Measurements from ENCODE around the gene THOP1.

The THOP1 gene

DNA sequence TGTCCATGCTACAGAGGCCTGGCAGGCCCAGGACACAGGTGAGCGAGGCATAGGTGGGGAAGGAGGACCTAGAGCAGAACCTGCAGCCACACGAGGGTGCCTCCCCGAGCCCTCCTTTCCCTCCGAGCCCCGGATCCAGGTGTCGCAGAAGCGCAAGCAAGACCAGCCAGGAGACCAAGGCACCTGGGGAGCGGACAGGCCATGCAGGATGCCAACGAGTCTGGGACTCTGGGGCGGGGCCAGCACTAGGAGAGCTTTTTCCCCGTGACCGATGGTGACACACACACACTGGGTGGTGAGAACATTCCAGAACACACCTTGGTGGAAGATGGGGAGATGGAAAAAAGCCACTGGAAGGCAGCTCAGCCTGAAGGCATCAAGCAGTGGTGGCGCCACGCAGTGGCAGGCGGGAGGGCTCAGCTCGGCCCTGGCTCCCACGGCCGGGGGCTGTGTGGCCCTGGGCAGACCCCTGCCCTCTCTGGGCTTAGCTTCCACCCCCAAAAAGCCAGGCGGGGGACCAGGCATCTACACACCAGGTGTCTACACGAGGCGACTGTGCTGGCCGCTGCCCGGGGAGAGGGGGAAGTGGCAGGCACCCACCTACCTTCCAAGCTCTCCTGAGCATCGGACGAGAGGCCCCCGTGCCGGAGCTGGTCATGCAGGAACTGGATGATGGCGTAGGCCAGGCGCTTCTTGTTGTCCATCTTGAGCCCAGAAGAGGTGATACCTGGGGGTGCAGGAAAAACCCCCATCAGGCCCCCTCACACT is 16.8 kb upstream of the THOP1 start:
- Histone ChIP-seq H3K36me3 (ENCODE audit: control insufficient read depth, low read length) (peaks cover 77% of the 10 kb centered on the region), H3K79me2 (ENCODE audit: control insufficient read depth, low read length) (peaks cover 55% of the 10 kb centered on the region), H3K9me2 (replicated peaks; ENCODE audit: control insufficient read depth, low read length) (no peaks in the 10 kb centered on the region), H3K27ac (ENCODE audit: low read depth, low read length) (no peak overlapping the region), H3K4me3 (ENCODE audit: low read length) (no peak overlapping the region), H3K4me1 (ENCODE audit: control insufficient read depth, low read length) (no peaks in the 10 kb centered on the region), H3K27me3 (ENCODE audit: control insufficient read depth, low read length) (no peaks in the 10 kb centered on the region), H3K4me2 (ENCODE audit: low read length) (no peak overlapping the region), H3F3A (ENCODE audit: control insufficient read depth, insufficient read depth) (no peaks in the 10 kb centered on the region), H3K9me3 (ENCODE audit: control insufficient read depth, insufficient read depth, low read length) (no peaks in the 10 kb centered on the region), H4K20me1 (ENCODE audit: control insufficient read depth, insufficient read depth, low read depth, low read length) (no peaks in the 10 kb centered on the region; the same call in 1 of the 2 replicates)
- TF ChIP-seq, protein P1, sequence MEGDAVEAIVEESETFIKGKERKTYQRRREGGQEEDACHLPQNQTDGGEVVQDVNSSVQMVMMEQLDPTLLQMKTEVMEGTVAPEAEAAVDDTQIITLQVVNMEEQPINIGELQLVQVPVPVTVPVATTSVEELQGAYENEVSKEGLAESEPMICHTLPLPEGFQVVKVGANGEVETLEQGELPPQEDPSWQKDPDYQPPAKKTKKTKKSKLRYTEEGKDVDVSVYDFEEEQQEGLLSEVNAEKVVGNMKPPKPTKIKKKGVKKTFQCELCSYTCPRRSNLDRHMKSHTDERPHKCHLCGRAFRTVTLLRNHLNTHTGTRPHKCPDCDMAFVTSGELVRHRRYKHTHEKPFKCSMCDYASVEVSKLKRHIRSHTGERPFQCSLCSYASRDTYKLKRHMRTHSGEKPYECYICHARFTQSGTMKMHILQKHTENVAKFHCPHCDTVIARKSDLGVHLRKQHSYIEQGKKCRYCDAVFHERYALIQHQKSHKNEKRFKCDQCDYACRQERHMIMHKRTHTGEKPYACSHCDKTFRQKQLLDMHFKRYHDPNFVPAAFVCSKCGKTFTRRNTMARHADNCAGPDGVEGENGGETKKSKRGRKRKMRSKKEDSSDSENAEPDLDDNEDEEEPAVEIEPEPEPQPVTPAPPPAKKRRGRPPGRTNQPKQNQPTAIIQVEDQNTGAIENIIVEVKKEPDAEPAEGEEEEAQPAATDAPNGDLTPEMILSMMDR (IDR thresholded peaks at IDR 0.05; ENCODE audit: low read depth, low read length, poor library complexity, severe bottlenecking) = no peak
- TF ChIP-seq EZH2phosphoT487 (IDR thresholded peaks at IDR 0.05; ENCODE audit: borderline replicate concordance, low read length) = no peak

DNA sequence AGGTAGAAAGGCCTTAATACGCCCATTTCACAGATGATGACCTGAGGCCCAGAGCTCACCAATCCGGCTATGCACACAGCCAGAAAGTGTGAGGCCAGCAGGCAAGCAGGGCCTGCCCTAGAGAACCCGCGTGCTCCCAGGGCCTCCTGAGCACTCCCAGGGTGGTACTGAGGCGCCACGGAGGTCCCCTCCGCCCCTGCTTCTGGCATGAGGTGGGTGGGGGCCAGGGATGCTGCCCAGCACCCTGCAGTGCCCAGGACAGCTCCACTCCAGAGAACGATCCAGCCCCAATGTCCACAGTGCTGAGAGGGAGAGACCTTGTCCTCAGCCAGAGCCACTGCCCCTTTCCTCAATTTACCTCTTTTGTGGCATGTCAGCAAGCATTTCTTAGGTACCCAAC is 16.1 kb upstream of the THOP1 start:
- peaks cover 74% of the 10 kb centered on the region for H3K36me3 ChIP-seq (ENCODE audit: control insufficient read depth, low read length)

DNA sequence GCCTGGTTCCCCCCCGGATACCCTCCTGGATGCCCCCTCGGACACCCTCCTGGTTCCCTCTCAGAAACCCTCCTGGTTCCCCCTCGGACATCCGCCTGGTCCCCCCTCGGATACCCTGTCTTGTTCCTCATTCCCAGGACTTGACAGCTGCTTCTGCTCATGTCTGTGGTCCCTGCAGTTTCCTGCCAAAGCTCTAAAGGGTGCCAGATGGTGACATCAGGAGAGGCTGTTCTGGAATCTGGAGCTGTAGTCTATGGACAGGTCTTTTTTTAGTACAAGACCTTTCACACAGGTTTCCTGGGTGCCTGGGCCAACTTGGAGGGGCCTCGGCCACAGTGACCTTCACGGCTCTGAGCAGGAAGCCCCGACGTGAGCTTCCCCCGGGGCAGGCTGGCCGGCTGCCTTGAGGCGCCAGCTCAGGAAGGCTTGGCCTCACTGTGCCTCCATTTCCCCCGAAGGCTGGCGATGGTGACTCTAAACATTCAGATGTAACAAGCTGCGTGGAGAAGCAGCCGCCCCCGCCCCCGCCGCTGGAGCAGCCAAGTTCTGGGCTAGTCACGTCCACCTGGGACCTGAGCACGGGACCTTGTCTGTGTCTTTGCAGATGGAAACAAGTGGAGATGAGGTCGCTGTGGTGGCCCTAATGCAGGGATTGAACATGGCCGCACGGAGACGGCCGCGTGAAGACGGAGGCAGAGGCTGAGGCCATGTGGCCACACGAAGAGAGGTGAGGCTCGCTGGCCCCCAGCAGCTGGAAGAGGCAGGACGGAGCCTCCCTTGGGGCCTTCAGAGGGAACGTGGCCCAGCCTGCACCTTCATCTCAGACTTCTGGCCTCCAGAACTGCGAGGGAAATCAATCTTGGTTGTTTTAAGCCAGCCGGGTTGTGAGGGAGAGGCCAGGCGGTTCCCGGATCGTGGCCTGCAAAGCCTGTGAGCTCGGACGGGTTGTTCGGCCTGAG is 15.0 kb upstream of the THOP1 start:
- H3F3A ChIP-seq (ENCODE audit: control insufficient read depth, insufficient read depth) = peaks cover 4% of the 10 kb centered on the region; the same call in 1 of the 2 replicates
- no peaks in the 10 kb centered on the region for H3K27me3 ChIP-seq (ENCODE audit: control insufficient read depth, low read length)
- no peaks in the 10 kb centered on the region; the same call in 1 of the 2 replicates for H4K20me1 ChIP-seq (ENCODE audit: control insufficient read depth, insufficient read depth, low read depth, low read length)
- no peaks in the 10 kb centered on the region for H3K9me3 ChIP-seq (ENCODE audit: control insufficient read depth, insufficient read depth, low read length)
- H3K79me2 ChIP-seq (ENCODE audit: control insufficient read depth, low read length) = peaks cover 72% of the 10 kb centered on the region
- H3K4me2 ChIP-seq (ENCODE audit: low read length) = no peak overlapping the region
- H3K4me1 ChIP-seq (ENCODE audit: control insufficient read depth, low read length) = peaks cover 17% of the 10 kb centered on the region
- TF ChIP-seq, protein P1 (IDR thresholded peaks at IDR 0.05; ENCODE audit: low read depth, low read length, poor library complexity, severe bottlenecking) = no peak
- TF ChIP-seq EZH2phosphoT487 (IDR thresholded peaks at IDR 0.05; ENCODE audit: borderline replicate concordance, low read length) = no peak
- no peaks in the 10 kb centered on the region for H3K9me2 ChIP-seq (replicated peaks; ENCODE audit: control insufficient read depth, low read length)
- H3K36me3 ChIP-seq (ENCODE audit: control insufficient read depth, low read length) = peaks cover 75% of the 10 kb centered on the region
- no peak overlapping the region for H3K27ac ChIP-seq (ENCODE audit: low read depth, low read length)
- H3K4me3 ChIP-seq (ENCODE audit: low read length) = no peak overlapping the region

More for the DNA sequence above, 16.1 kb upstream of the THOP1 start:
- TF ChIP-seq, protein P1 (IDR thresholded peaks at IDR 0.05; ENCODE audit: low read depth, low read length, poor library complexity, severe bottlenecking) = no peak
- TF ChIP-seq EZH2phosphoT487 (IDR thresholded peaks at IDR 0.05; ENCODE audit: borderline replicate concordance, low read length) = no peak
- no peaks in the 10 kb centered on the region; the same call in 1 of the 2 replicates for H4K20me1 ChIP-seq (ENCODE audit: control insufficient read depth, insufficient read depth, low read depth, low read length)
- H3K27me3 ChIP-seq (ENCODE audit: control insufficient read depth, low read length) = no peaks in the 10 kb centered on the region
- H3K9me3 ChIP-seq (ENCODE audit: control insufficient read depth, insufficient read depth, low read length) = no peaks in the 10 kb centered on the region
- no peak overlapping the region for H3K4me2 ChIP-seq (ENCODE audit: low read length)
- H3K27ac ChIP-seq (ENCODE audit: low read depth, low read length) = no peak overlapping the region
- no peak overlapping the region for H3K4me3 ChIP-seq (ENCODE audit: low read length)
- H3K4me1 ChIP-seq (ENCODE audit: control insufficient read depth, low read length) = peaks cover 6% of the 10 kb centered on the region
- H3K9me2 ChIP-seq (replicated peaks; ENCODE audit: control insufficient read depth, low read length) = no peaks in the 10 kb centered on the region
- H3K79me2 ChIP-seq (ENCODE audit: control insufficient read depth, low read length) = peaks cover 61% of the 10 kb centered on the region
- no peaks in the 10 kb centered on the region for H3F3A ChIP-seq (ENCODE audit: control insufficient read depth, insufficient read depth)
